Uterus (tissue), 4 donors: ENCODE data around the gene RNF13. TPM values are rescaled to one million over a fixed set of nuclear protein-coding genes. Genes with fewer than 3 reads are reported as not detected.

ENCODE experiments used
- DNase-seq, 2 donors: peaks; one replicate each; pipeline ENCODE4 v3.0.0-alpha.2; 2019 to 2020
- H3K27ac ChIP-seq, 2 donors: fragments of 200-600 bp; sonication (generic); 1 replicate in 1 of 2; 2 replicates in 1 of 2; pipeline ENCODE4 v1.5.1; 2016 to 2018
- H3K27me3 ChIP-seq, 2 donors: fragments of 200-600 bp; sonication (generic); one replicate each; pipeline ENCODE4 v1.5.1; 2018 to 2019; ENCODE audit warnings: control low read depth in 1 of 2
- H3K36me3 ChIP-seq, 2 donors: fragments of 200-600 bp; sonication (generic); one replicate each; pipeline ENCODE4 v1.5.1; 2019; ENCODE audit warnings: control low read depth in 1 of 2
- H3K4me1 ChIP-seq, 2 donors: fragments of 200-600 bp; sonication (generic); one replicate each; pipeline ENCODE4 v1.5.1; 2018 to 2019; ENCODE audit warnings: control low read depth in 1 of 2
- H3K4me3 ChIP-seq, 2 donors: fragments of 200-600 bp; sonication (generic); 1 replicate in 1 of 2; 2 replicates in 1 of 2; pipeline ENCODE4 v1.5.1; 2018 to 2019; ENCODE audit warnings: mild to moderate bottlenecking in 1 of 2
- H3K9me3 ChIP-seq, 2 donors: fragments of 200-600 bp; sonication (generic); one replicate each; pipeline ENCODE4 v1.5.1; 2019; ENCODE audit warnings: control low read depth in 1 of 2
- POLR2A ChIP-seq, 2 donors: fragments of 450-650 bp; IDR thresholded peaks; one replicate each; pipeline ENCODE4 v1.6.1; 2016; ENCODE audit warnings: antibody characterized with exemption in 2 of 2, mild to moderate bottlenecking in 1 of 2, moderate library complexity in 1 of 2
- intact Hi-C: fragments of 100-400 bp; cut with DNase I; formaldehyde crosslinking; loops from one replicate; pipeline ENCODE4 v1.15.1; 2023; ENCODE audit warnings: low total_unique reads
- total RNA-seq, 4 donors: library from RNA; depleted of rRNA in 3 of 4; stranded (reverse); fragments of >200 nt in 3 of 4; gene quantifications; one replicate each; pipeline versions ENCODE4 v1.1.0 to v1.2.4, GENCODE V29; 2014 to 2023
- TF ChIP-seq, protein P1 (sequence below), 4 experiments: fragments of 200-600 bp in 2 of 4; fragments of 450-650 bp in 2 of 4; sonication (generic) in 2 of 4; IDR thresholded peaks; one replicate each; pipeline ENCODE4 v1.5.1; 2016 to 2019; ENCODE audit warnings: antibody characterized with exemption in 4 of 4, mild to moderate bottlenecking in 2 of 4, moderate library complexity in 1 of 4
- donor health status: DM: yes; HTN: yes; CAD: no.

RNF13 gene
- total RNA-seq, 4 donors from 2014 or later: 108 to 131 (median 113) TPM

DNA sequence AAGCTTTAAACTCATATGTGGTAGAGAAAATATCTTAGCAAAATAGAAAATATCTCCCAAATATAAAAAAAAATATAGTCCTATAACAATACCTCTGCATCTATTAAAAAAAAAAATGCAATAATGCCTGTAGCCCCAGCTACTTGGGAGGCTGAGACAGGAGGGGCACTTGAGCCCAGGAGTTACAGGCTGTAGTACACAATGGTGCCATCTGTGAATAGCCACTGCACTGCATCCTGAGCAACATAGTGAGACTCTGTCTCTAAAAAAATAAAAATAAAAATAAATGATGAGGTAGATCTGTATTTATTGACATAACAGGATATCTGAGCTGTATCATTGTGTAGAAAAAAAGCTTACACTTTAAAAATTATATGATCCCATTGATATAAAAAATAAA, 87.3 kb downstream of the RNF13 start:
- Histone ChIP-seq H3K27me3 (no peaks in the 10 kb centered on the region), H3K27ac (no peak overlapping the region), H3K9me3 (no peaks in the 10 kb centered on the region), H3K4me3 (no peak overlapping the region), H3K4me1 (peaks cover 0 to 6% of the 10 kb centered on the region in 2 donors), H3K36me3 (no peaks in the 10 kb centered on the region)
- no peak for TF ChIP-seq POLR2A (IDR thresholded peaks at IDR 0.05)
- TF ChIP-seq, protein P1, sequence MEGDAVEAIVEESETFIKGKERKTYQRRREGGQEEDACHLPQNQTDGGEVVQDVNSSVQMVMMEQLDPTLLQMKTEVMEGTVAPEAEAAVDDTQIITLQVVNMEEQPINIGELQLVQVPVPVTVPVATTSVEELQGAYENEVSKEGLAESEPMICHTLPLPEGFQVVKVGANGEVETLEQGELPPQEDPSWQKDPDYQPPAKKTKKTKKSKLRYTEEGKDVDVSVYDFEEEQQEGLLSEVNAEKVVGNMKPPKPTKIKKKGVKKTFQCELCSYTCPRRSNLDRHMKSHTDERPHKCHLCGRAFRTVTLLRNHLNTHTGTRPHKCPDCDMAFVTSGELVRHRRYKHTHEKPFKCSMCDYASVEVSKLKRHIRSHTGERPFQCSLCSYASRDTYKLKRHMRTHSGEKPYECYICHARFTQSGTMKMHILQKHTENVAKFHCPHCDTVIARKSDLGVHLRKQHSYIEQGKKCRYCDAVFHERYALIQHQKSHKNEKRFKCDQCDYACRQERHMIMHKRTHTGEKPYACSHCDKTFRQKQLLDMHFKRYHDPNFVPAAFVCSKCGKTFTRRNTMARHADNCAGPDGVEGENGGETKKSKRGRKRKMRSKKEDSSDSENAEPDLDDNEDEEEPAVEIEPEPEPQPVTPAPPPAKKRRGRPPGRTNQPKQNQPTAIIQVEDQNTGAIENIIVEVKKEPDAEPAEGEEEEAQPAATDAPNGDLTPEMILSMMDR (IDR thresholded peaks at IDR 0.05): no peak
- intact Hi-C loops: no loop called here
- DNase-seq: no peak

DNA sequence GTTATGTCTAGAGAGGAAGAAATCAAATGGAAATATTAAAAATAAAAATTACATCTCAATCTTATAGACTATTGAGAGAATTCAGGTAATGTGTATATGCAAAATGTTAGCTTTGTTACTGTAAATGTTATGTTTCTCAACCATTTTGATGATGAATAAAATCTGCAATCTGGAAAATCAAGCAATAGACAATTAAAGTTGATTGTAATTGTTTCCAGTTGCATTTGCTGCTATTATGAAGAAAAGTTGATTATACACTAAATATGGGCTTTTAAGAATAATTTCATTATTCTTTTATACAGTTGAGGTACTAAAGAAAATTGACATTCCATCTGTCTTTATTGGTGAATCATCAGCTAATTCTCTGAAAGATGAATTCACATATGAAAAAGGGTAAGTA, 88.8 kb downstream of the RNF13 start:
- DNase-seq: no peak
- peaks cover 0 to 6% of the 10 kb centered on the region in 2 donors for H3K4me1 ChIP-seq
- no peak for TF ChIP-seq POLR2A (IDR thresholded peaks at IDR 0.05)
- TF ChIP-seq, protein P1 (IDR thresholded peaks at IDR 0.05): no peak
- no peak overlapping the region for H3K4me3 ChIP-seq
- no peaks in the 10 kb centered on the region for H3K9me3 ChIP-seq
- intact Hi-C loops: no loop called here
- H3K36me3 ChIP-seq: no peaks in the 10 kb centered on the region
- no peaks in the 10 kb centered on the region for H3K27me3 ChIP-seq
- no peak overlapping the region for H3K27ac ChIP-seq

DNA sequence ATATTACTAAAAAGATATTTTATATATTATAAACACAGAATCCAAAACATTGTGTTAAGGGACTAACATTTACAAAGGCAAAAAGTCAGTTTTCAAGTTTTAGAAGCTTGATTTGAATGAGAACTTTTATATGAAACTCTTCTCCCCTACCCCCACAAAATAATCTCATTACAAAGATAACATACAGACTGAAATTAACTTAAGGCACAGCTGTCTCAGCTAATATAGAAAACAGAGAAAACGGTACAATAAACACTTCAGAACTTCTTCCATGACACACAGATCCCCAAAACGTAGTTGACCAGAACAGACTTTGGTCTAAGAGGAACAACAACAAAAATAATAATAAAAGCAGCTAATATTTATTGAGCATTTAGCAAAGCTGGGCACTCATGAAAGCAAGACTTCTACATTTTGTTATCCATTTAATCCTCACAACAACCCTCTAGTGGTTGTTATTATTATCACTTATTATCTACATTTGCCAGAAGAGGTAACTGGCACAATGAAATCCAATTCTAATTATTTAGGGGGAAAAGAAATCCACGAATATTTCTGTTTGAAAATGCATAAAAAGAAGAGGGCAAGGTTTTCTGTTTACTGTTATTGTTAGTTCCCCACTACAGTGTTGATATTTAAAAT, 89.6 kb downstream of the RNF13 start:
- TF ChIP-seq, protein P1 (IDR thresholded peaks at IDR 0.05): peak in 1 of 4 experiments; percentile 26
- TF ChIP-seq POLR2A (IDR thresholded peaks at IDR 0.05): no peak
- H3K9me3 ChIP-seq: no peaks in the 10 kb centered on the region
- no peaks in the 10 kb centered on the region for H3K36me3 ChIP-seq
- peaks cover 0 to 6% of the 10 kb centered on the region in 2 donors for H3K4me1 ChIP-seq
- intact Hi-C loops: no loop called here
- no peak for DNase-seq
- no peaks in the 10 kb centered on the region for H3K27me3 ChIP-seq
- H3K27ac ChIP-seq: no peak overlapping the region
- no peak overlapping the region for H3K4me3 ChIP-seq

DNA sequence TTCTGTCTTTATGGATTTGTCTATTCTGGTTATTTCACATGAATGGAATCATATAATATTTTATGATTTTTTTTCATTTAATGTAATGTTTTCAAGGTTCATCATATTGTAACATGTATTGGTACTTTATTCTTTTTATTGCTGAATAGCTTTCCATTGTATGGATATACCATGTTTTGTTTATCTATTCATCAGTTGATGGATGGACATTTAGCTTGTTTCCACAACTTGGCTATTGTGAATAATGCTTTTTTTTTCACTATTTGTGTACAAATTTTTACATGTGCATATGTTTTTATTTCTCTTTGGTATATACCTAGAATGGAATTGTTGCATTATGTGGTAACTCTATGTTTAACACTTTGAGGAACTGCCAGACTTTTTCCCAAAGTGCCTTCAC, 93.0 kb downstream of the RNF13 start:
- TF ChIP-seq, protein P1 (IDR thresholded peaks at IDR 0.05): no peak
- TF ChIP-seq POLR2A (IDR thresholded peaks at IDR 0.05): no peak
- no peaks in the 10 kb centered on the region for H3K27me3 ChIP-seq
- no peak for DNase-seq
- H3K4me3 ChIP-seq: no peak overlapping the region
- intact Hi-C loops: no loop called here
- H3K9me3 ChIP-seq: no peaks in the 10 kb centered on the region
- H3K27ac ChIP-seq: no peak overlapping the region
- no peaks in the 10 kb centered on the region for H3K36me3 ChIP-seq
- H3K4me1 ChIP-seq: no peaks in the 10 kb centered on the region

DNA sequence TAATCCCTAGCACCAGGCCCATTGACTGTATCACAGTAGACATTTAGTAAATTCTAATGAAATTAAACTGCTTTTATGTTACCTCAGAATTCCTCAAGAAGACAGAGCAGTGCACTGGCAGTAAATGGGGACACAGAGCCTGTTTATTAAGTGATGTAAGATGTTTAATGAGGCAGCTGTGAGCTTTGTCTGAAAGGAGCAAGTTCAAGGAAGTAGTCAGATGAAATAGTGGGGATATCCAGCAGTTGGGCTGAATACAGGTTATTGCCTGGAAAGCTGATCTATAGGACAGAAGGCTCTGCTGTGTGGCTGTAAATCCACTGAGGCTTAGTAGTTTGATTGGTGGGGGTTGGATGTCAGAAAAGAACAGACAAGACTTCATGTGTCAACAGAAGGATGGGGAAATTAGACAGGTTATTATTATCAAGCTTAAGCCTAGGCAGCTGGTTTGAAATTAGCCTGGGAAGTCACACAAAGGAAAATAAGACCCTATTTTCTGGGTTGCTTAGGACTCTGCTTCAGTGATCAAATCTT, 95.5 kb downstream of the RNF13 start:
- no peaks in the 10 kb centered on the region for H3K9me3 ChIP-seq
- H3K27me3 ChIP-seq: no peaks in the 10 kb centered on the region
- no peak for DNase-seq
- no peak overlapping the region for H3K4me3 ChIP-seq
- H3K27ac ChIP-seq: no peak overlapping the region
- intact Hi-C loops: no loop called here
- H3K36me3 ChIP-seq: peaks cover 0 to 3% of the 10 kb centered on the region in 2 donors
- no peak for TF ChIP-seq POLR2A (IDR thresholded peaks at IDR 0.05)
- TF ChIP-seq, protein P1 (IDR thresholded peaks at IDR 0.05): no peak
- H3K4me1 ChIP-seq: no peaks in the 10 kb centered on the region
